Measurements from ENCODE around the gene PPP3R1. TPM values are rescaled to one million over a fixed set of nuclear protein-coding genes. Genes with fewer than 3 reads are reported as not detected.

PPP3R1 gene
- total and polyA plus RNA-seq, 2 experiments from 2014 or later, result 7.9 to 49.6 TPM

GRCh38 chr2:68185541-68186164, 66.7 kb downstream of the PPP3R1 start (continued):
- TF ChIP-seq, protein P1, sequence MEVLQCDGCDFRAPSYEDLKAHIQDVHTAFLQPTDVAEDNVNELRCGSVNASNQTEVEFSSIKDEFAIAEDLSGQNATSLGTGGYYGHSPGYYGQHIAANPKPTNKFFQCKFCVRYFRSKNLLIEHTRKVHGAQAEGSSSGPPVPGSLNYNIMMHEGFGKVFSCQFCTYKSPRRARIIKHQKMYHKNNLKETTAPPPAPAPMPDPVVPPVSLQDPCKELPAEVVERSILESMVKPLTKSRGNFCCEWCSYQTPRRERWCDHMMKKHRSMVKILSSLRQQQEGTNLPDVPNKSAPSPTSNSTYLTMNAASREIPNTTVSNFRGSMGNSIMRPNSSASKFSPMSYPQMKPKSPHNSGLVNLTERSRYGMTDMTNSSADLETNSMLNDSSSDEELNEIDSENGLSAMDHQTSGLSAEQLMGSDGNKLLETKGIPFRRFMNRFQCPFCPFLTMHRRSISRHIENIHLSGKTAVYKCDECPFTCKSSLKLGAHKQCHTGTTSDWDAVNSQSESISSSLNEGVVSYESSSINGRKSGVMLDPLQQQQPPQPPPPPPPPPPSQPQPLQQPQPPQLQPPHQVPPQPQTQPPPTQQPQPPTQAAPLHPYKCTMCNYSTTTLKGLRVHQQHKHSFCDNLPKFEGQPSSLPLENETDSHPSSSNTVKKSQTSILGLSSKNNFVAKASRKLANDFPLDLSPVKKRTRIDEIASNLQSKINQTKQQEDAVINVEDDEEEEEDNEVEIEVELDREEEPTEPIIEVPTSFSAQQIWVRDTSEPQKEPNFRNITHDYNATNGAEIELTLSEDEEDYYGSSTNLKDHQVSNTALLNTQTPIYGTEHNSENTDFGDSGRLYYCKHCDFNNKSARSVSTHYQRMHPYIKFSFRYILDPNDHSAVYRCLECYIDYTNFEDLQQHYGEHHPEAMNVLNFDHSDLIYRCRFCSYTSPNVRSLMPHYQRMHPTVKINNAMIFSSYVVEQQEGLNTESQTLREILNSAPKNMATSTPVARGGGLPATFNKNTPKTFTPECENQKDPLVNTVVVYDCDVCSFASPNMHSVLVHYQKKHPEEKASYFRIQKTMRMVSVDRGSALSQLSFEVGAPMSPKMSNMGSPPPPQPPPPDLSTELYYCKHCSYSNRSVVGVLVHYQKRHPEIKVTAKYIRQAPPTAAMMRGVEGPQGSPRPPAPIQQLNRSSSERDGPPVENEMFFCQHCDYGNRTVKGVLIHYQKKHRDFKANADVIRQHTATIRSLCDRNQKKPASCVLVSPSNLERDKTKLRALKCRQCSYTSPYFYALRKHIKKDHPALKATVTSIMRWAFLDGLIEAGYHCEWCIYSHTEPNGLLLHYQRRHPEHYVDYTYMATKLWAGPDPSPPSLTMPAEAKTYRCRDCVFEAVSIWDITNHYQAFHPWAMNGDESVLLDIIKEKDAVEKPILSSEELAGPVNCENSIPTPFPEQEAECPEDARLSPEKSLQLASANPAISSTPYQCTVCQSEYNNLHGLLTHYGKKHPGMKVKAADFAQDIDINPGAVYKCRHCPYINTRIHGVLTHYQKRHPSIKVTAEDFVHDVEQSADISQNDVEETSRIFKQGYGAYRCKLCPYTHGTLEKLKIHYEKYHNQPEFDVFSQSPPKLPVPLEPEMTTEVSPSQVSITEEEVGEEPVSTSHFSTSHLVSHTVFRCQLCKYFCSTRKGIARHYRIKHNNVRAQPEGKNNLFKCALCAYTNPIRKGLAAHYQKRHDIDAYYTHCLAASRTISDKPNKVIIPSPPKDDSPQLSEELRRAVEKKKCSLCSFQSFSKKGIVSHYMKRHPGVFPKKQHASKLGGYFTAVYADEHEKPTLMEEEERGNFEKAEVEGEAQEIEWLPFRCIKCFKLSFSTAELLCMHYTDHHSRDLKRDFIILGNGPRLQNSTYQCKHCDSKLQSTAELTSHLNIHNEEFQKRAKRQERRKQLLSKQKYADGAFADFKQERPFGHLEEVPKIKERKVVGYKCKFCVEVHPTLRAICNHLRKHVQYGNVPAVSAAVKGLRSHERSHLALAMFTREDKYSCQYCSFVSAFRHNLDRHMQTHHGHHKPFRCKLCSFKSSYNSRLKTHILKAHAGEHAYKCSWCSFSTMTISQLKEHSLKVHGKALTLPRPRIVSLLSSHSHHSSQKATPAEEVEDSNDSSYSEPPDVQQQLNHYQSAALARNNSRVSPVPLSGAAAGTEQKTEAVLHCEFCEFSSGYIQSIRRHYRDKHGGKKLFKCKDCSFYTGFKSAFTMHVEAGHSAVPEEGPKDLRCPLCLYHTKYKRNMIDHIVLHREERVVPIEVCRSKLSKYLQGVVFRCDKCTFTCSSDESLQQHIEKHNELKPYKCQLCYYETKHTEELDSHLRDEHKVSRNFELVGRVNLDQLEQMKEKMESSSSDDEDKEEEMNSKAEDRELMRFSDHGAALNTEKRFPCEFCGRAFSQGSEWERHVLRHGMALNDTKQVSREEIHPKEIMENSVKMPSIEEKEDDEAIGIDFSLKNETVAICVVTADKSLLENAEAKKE (CRISPR knock-in tag; IDR thresholded peaks at IDR 0.05), result no peak

DNA sequence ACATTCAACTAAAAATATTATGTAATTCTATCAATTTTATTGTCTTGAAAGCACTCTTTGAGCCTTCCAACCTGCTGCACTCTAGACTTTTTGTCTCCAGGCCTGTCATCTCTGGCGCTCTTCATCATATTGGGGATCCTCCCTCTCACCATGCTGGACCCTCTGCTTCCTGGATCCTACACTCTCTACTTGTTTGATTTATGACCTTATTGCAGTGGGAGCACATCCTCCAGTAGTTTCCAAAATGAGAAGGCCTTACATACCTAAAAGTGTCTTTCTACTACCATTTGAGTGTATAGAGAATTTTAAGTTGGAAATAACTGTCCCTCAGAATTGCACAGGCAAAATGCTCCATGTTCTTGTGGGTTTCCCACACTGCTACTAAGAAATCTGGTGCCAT, 69.4 kb downstream of the PPP3R1 start:
- H3K27me3 Mint-ChIP-seq (ENCODE audit: insufficient read depth, low read depth, poor library complexity), result peaks cover 5% of the 10 kb centered on the region
- no peak overlapping the region for H3K27ac Mint-ChIP-seq
- Histone ChIP-seq H3K9me2 (ENCODE audit: insufficient read depth) (no peaks in the 10 kb centered on the region), H3K79me2 (replicated peaks; ENCODE audit: insufficient read depth) (peaks cover 18% of the 10 kb centered on the region), H4K20me1 (replicated peaks; ENCODE audit: insufficient read depth) (peaks cover 6% of the 10 kb centered on the region), H3K27ac (ENCODE audit: low read depth) (no peak overlapping the region), H3K4me1 (ENCODE audit: insufficient read depth) (no peaks in the 10 kb centered on the region), H3F3A (replicated peaks; ENCODE audit: low read depth) (0 out of 2 replicates have a peak, but pooled peaks cover 3% of the 10 kb centered on the region), H3K36me3 (ENCODE audit: insufficient read depth) (peaks cover 3% of the 10 kb centered on the region; the same call in 1 of the 2 replicates), H2AFZ (no peak overlapping the region), H3K27me3 (ENCODE audit: insufficient read depth) (no peaks in the 10 kb centered on the region), H3K4me2 (no peak overlapping the region), H3K4me3 (no peak overlapping the region)
- H3K9me3 Mint-ChIP-seq, result no peaks in the 10 kb centered on the region; the same call in 2 of the 3 replicates
- DNase-seq (ENCODE audit: low spot score) (no peak), ATAC-seq (no peak)
- H3K36me3 Mint-ChIP-seq (ENCODE audit: low read depth), result peaks cover 32% of the 10 kb centered on the region
- no peak overlapping the region for H3K4me3 Mint-ChIP-seq
- H3K4me1 Mint-ChIP-seq, result peaks cover 6% of the 10 kb centered on the region; the same call in 2 of the 3 replicates
- TF ChIP-seq ETS1 (IDR thresholded peaks at IDR 0.05) (no peak), POLR2AphosphoS5 (IDR thresholded peaks at IDR 0.05; ENCODE audit: low read depth) (no peak), ZNF331 (CRISPR knock-in tag; IDR thresholded peaks at IDR 0.05; ENCODE audit: low read depth) (no peak), EZH2 (IDR thresholded peaks at IDR 0.05; ENCODE audit: low read depth, unreplicated experiment) (no peak), EZH2phosphoT487 (IDR thresholded peaks at IDR 0.05; ENCODE audit: unreplicated experiment) (no peak), JUNB (IDR thresholded peaks at IDR 0.05; ENCODE audit: unreplicated experiment) (no peak), ZNF114 (CRISPR knock-in tag; IDR thresholded peaks at IDR 0.05) (no peak), STAT1 (IDR thresholded peaks at IDR 0.05; ENCODE audit: unreplicated experiment) (no peak), CREB1 (CRISPR knock-in tag; IDR thresholded peaks at IDR 0.05; ENCODE audit: low read depth) (no peak), NANOG (IDR thresholded peaks at IDR 0.05; ENCODE audit: borderline replicate concordance) (no peak)
- TF ChIP-seq, protein P2, sequence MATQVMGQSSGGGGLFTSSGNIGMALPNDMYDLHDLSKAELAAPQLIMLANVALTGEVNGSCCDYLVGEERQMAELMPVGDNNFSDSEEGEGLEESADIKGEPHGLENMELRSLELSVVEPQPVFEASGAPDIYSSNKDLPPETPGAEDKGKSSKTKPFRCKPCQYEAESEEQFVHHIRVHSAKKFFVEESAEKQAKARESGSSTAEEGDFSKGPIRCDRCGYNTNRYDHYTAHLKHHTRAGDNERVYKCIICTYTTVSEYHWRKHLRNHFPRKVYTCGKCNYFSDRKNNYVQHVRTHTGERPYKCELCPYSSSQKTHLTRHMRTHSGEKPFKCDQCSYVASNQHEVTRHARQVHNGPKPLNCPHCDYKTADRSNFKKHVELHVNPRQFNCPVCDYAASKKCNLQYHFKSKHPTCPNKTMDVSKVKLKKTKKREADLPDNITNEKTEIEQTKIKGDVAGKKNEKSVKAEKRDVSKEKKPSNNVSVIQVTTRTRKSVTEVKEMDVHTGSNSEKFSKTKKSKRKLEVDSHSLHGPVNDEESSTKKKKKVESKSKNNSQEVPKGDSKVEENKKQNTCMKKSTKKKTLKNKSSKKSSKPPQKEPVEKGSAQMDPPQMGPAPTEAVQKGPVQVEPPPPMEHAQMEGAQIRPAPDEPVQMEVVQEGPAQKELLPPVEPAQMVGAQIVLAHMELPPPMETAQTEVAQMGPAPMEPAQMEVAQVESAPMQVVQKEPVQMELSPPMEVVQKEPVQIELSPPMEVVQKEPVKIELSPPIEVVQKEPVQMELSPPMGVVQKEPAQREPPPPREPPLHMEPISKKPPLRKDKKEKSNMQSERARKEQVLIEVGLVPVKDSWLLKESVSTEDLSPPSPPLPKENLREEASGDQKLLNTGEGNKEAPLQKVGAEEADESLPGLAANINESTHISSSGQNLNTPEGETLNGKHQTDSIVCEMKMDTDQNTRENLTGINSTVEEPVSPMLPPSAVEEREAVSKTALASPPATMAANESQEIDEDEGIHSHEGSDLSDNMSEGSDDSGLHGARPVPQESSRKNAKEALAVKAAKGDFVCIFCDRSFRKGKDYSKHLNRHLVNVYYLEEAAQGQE (IDR thresholded peaks at IDR 0.05; ENCODE audit: unreplicated experiment), result no peak
